ENCODE results near the gene DNAH2. TPM values are rescaled to one million over a fixed set of nuclear protein-coding genes. Genes with fewer than 3 reads are reported as not detected.

The DNAH2 gene
- total and polyA plus RNA-seq, 9 of the 15 experiments (the other 6 are each of a cell fraction or from before 2014, with no cell fraction given), result 0.03 TPM; not detected in 8

- TF ChIP-seq NONO (IDR thresholded peaks at IDR 0.05; ENCODE audit: low read depth in 2 of 2, low read length in 1 of 2), result no peak
- TF ChIP-seq, protein P1, sequence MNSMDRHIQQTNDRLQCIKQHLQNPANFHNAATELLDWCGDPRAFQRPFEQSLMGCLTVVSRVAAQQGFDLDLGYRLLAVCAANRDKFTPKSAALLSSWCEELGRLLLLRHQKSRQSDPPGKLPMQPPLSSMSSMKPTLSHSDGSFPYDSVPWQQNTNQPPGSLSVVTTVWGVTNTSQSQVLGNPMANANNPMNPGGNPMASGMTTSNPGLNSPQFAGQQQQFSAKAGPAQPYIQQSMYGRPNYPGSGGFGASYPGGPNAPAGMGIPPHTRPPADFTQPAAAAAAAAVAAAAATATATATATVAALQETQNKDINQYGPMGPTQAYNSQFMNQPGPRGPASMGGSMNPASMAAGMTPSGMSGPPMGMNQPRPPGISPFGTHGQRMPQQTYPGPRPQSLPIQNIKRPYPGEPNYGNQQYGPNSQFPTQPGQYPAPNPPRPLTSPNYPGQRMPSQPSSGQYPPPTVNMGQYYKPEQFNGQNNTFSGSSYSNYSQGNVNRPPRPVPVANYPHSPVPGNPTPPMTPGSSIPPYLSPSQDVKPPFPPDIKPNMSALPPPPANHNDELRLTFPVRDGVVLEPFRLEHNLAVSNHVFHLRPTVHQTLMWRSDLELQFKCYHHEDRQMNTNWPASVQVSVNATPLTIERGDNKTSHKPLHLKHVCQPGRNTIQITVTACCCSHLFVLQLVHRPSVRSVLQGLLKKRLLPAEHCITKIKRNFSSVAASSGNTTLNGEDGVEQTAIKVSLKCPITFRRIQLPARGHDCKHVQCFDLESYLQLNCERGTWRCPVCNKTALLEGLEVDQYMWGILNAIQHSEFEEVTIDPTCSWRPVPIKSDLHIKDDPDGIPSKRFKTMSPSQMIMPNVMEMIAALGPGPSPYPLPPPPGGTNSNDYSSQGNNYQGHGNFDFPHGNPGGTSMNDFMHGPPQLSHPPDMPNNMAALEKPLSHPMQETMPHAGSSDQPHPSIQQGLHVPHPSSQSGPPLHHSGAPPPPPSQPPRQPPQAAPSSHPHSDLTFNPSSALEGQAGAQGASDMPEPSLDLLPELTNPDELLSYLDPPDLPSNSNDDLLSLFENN (IDR thresholded peaks at IDR 0.05; ENCODE audit: low read depth in 2 of 2, low read length in 2 of 2), result 0 out of 4 replicates have a peak, but pooled peaks of 1 of the 2 experiments have one; percentile 1
- TF ChIP-seq KDM4B (IDR thresholded peaks at IDR 0.05; ENCODE audit: borderline replicate concordance in 2 of 2, low read depth in 1 of 2), result no peak
- TF ChIP-seq ZBTB17 (CRISPR knock-in tag; IDR thresholded peaks at IDR 0.05), result no peak
- TF ChIP-seq, protein P2, sequence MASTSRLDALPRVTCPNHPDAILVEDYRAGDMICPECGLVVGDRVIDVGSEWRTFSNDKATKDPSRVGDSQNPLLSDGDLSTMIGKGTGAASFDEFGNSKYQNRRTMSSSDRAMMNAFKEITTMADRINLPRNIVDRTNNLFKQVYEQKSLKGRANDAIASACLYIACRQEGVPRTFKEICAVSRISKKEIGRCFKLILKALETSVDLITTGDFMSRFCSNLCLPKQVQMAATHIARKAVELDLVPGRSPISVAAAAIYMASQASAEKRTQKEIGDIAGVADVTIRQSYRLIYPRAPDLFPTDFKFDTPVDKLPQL (IDR thresholded peaks at IDR 0.05; ENCODE audit: extremely low read depth, insufficient read length), result no peak
- TF ChIP-seq ETV5 (CRISPR knock-in tag; IDR thresholded peaks at IDR 0.05; ENCODE audit: low read depth), result no peak
- peak in 1 of 2 experiments; percentile 5; a peak in 1 of 4 replicates for TF ChIP-seq MAZ (CRISPR knock-in tag; conservative IDR thresholded peaks at IDR 0.05 in 1 of 2, IDR thresholded peaks at IDR 0.05 in 1 of 2)
- no peak for TF ChIP-seq ZNF41 (CRISPR knock-in tag; conservative IDR thresholded peaks at IDR 0.05)
- no peak for TF ChIP-seq KAT2B (IDR thresholded peaks at IDR 0.05; ENCODE audit: low read depth, low read length)
- TF ChIP-seq KLF10 (CRISPR knock-in tag; IDR thresholded peaks at IDR 0.05), result no peak
- no peak for TF ChIP-seq ATF2 (CRISPR knock-in tag; IDR thresholded peaks at IDR 0.05)
- TF ChIP-seq RBFOX2 (IDR thresholded peaks at IDR 0.05; ENCODE audit: low read depth, low read length), result peak; percentile 71
- no peak for TF ChIP-seq CREBBP (IDR thresholded peaks at IDR 0.05; ENCODE audit: low read depth, low read length)
- TF ChIP-seq ZBTB49 (CRISPR knock-in tag; IDR thresholded peaks at IDR 0.05; ENCODE audit: borderline replicate concordance), result no peak
- TF ChIP-seq MEIS2 (IDR thresholded peaks at IDR 0.05; ENCODE audit: partially characterized antibody), result peak; percentile 6
- no peak for TF ChIP-seq ZNF354B (CRISPR knock-in tag; IDR thresholded peaks at IDR 0.05)
- TF ChIP-seq SMARCA4 (IDR thresholded peaks at IDR 0.05), result no peak
- TF ChIP-seq ZNF121 (CRISPR knock-in tag; conservative IDR thresholded peaks at IDR 0.05), result no peak
- no peak for TF ChIP-seq TCF3 (CRISPR knock-in tag; IDR thresholded peaks at IDR 0.05)
- TF ChIP-seq ZNF174 (CRISPR knock-in tag; IDR thresholded peaks at IDR 0.05), result no peak
These were observed 118.5 kb downstream of the DNAH2 start (continued) for GRCh38 chr17:7835814-7836595.

All from K562 (cell line).